ENCODE data around the gene SORCS1. TPM values are rescaled to one million over a fixed set of nuclear protein-coding genes. Genes with fewer than 3 reads are reported as not detected.

The SORCS1 gene
- total and polyA plus RNA-seq, 9 donors, result 0.05 to 2.4 (median 1.0) TPM

DNA sequence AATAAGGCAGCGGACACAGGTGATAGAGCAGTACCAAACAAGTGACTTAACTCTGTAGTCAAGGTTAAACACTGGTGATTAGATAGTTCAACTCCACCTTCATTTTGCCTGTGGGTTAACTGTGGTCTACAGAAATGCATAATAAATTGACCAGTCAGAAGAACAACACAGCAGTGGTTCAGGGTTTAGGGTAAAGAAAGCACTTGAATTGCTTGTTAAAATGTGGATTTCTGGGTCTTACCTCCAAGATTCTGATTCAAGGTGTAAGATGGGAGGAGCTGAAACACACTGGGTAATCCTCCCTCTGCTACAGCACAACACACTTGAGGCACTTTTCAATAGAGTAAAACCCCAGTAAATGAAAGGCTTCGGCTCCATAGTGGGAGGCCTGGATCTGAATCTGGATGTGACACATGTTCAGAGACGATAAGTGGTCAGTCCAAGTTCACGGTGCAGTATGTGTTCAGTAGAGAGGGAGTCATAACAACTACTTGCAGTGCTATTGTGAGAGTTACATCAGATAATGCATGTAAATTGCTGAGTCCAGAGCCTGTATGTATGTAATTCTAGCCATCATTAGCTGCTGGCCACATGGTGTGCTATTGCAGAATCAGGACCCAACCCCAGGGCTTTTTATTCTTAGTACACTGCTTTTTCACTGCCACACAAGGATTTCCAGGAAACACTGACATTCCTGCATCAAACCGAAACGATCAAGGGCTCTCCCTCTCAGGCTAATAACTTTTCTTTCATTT lies 141.7 kb downstream of the SORCS1 start:
- no peak for TF ChIP-seq POLR2A (IDR thresholded peaks at IDR 0.05)
- no peak for TF ChIP-seq CTCF (IDR thresholded peaks at IDR 0.05)
- TF ChIP-seq EP300 (IDR thresholded peaks at IDR 0.05), result no peak
- intact Hi-C loops (cut with DNase I), result no loop called here
- no peak overlapping the region for H3K27ac ChIP-seq
- H3K4me3 ChIP-seq, result no peak overlapping the region
- no peak for DNase-seq
- H3K27me3 ChIP-seq, result no peaks in the 10 kb centered on the region
- no peaks in the 10 kb centered on the region for H3K36me3 ChIP-seq
- no peaks in the 10 kb centered on the region for H3K9me3 ChIP-seq
- 77 to 81% (median 78%) methylated on average over 6 of the region's 6 CpGs for WGBS, 3 donors
- no peaks in the 10 kb centered on the region for H3K4me1 ChIP-seq (ENCODE audit: insufficient read depth)

DNA sequence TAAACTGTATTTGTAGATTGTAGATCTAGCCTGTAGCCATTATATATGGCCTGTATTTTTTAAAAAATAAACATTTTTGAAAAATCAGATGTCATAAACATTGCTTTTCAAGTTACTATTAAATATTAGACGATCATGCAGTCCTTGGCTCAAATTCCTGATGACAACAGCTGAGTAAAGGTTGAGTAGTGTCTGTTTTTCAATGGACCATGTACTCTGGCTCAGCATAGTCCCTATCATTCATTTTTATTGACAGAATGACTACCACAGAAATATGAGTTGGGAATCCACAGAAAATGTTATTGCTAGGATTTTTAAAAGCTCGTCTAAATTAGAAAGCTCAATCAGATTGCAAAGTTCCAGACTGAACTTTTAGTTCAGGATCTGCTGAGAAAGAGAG lies 145.4 kb downstream of the SORCS1 start:
- DNase-seq, result no peak
- intact Hi-C loops (cut with DNase I), result no loop called here
- Histone ChIP-seq H3K27me3 (no peaks in the 10 kb centered on the region), H3K4me1 (ENCODE audit: insufficient read depth) (no peaks in the 10 kb centered on the region), H3K27ac (no peak overlapping the region), H3K36me3 (no peaks in the 10 kb centered on the region), H3K4me3 (no peak overlapping the region), H3K9me3 (no peaks in the 10 kb centered on the region)
- WGBS, 3 donors, result 57 to 61% (median 60%) methylated on average over 2 of the region's 2 CpGs
- no peak for TF ChIP-seq POLR2A (IDR thresholded peaks at IDR 0.05)
- TF ChIP-seq EP300 (IDR thresholded peaks at IDR 0.05), result no peak
- no peak for TF ChIP-seq CTCF (IDR thresholded peaks at IDR 0.05)

GRCh38 chr10:107013258-107014006 lies 151.1 kb downstream of the SORCS1 start:
- WGBS, 3 donors, result 73 to 74% (median 73%) methylated on average over 4 of the region's 4 CpGs
- intact Hi-C loops (cut with DNase I), result no loop called here
- no peaks in the 10 kb centered on the region for H3K36me3 ChIP-seq
- H3K27me3 ChIP-seq, result no peaks in the 10 kb centered on the region
- H3K4me1 ChIP-seq (ENCODE audit: insufficient read depth), result no peaks in the 10 kb centered on the region
- DNase-seq, result no peak
- H3K9me3 ChIP-seq, result no peaks in the 10 kb centered on the region
- no peak overlapping the region for H3K4me3 ChIP-seq
- no peak for TF ChIP-seq POLR2A (IDR thresholded peaks at IDR 0.05)
- TF ChIP-seq CTCF (IDR thresholded peaks at IDR 0.05), result no peak
- TF ChIP-seq EP300 (IDR thresholded peaks at IDR 0.05), result no peak
- H3K27ac ChIP-seq, result no peak overlapping the region

GRCh38 chr10:107011992-107012391 lies 152.5 kb downstream of the SORCS1 start:
- H3K27ac ChIP-seq, result no peak overlapping the region
- whole genome bisulfite sequencing, 3 donors, result 79 to 88% (median 83%) methylated on average over 3 of the region's 3 CpGs
- H3K4me1 ChIP-seq (ENCODE audit: insufficient read depth), result no peaks in the 10 kb centered on the region
- DNase-seq, result no peak
- TF ChIP-seq CTCF (IDR thresholded peaks at IDR 0.05) (no peak), POLR2A (IDR thresholded peaks at IDR 0.05) (no peak), EP300 (IDR thresholded peaks at IDR 0.05) (no peak)
- no peaks in the 10 kb centered on the region for H3K36me3 ChIP-seq
- intact Hi-C loops (cut with DNase I), result no loop called here
- no peaks in the 10 kb centered on the region for H3K27me3 ChIP-seq
- no peak overlapping the region for H3K4me3 ChIP-seq
- H3K9me3 ChIP-seq, result no peaks in the 10 kb centered on the region

All from ovary (tissue), 9 donors.